ENCODE results near the gene ICAM5.

Gene ICAM5

DNA sequence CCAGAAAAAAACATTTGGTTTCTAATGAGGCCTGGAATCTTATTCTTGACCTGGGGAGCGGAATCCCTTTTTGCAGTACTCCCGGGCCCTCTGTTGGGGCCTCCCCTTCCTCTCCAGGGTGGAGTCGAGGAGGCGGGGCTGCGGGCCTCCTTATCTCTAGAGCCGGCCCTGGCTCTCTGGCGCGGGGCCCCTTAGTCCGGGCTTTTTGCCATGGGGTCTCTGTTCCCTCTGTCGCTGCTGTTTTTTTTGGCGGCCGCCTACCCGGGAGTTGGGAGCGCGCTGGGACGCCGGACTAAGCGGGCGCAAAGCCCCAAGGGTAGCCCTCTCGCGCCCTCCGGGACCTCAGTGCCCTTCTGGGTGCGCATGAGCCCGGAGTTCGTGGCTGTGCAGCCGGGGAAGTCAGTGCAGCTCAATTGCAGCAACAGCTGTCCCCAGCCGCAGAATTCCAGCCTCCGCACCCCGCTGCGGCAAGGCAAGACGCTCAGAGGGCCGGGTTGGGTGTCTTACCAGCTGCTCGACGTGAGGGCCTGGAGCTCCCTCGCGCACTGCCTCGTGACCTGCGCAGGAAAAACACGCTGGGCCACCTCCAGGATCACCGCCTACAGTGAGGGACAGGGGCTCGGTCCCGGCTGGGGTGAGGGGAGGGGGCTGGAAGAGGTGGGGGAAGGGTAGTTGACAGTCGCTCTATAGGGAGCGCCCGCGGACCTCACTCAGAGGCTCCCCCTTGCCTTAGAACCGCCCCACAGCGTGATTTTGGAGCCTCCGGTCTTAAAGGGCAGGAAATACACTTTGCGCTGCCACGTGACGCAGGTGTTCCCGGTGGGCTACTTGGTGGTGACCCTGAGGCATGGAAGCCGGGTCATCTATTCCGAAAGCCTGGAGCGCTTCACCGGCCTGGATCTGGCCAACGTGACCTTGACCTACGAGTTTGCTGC, 2.7 kb upstream of the ICAM5 start, which contains the start of gene ICAM4:
Gene ICAM4 (plus strand): TSS at position 153 of the 935 bp plus-strand sequence. CDS start 58 bp downstream, at position 211.
- 9% methylated on average over 49 to 51 of the region's 59 CpGs for WGBS, 2 experiments (ENCODE audit: insufficient coverage in 2 of 2)
- Histone ChIP-seq H3K36me3 (ENCODE audit: control insufficient read depth, insufficient read depth, low read length) (no peaks in the 10 kb centered on the region), H3K4me3 (ENCODE audit: extremely low read depth, insufficient read depth, low read length, poor library complexity, severe bottlenecking) (peak within 1 kb of the TSS; percentile 24), H3K9me3 (ENCODE audit: control insufficient read depth, low read length) (no peaks in the 10 kb centered on the region), H3K27ac (ENCODE audit: low read depth, low read length, severe bottlenecking) (no peak within 1 kb of the TSS), H3K4me1 (ENCODE audit: control insufficient read depth, insufficient read depth, low read length, poor library complexity, severe bottlenecking) (peaks cover 14% of the 10 kb centered on the region)

DNA sequence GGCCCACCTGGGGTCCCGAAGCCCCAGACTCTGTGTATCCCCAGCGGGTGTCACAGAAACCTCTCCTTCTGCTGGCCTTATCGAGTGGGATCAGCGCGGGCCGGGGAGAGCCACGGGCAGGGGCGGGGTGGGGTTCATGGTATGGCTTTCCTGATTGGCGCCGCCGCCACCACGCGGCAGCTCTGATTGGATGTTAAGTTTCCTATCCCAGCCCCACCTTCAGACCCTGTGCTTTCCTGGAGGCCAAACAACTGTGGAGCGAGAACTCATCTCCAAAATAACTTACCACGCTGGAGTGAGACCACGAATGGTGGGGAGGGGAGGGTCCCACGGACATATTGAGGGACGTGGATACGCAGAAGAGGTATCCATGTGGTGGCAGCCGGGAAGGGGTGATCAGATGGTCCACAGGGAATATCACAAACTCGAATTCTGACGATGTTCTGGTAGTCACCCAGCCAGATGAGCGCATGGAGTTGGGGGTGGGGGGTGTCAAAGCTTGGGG, 1.0 kb upstream of the ICAM5 start:
- Histone ChIP-seq H3K27ac (ENCODE audit: low read depth, low read length, severe bottlenecking) (no peak overlapping the region), H3K9me3 (ENCODE audit: control insufficient read depth, low read length) (no peaks in the 10 kb centered on the region), H3K4me1 (ENCODE audit: control insufficient read depth, insufficient read depth, low read length, poor library complexity, severe bottlenecking) (peaks cover 14% of the 10 kb centered on the region), H3K4me3 (ENCODE audit: extremely low read depth, insufficient read depth, low read length, poor library complexity, severe bottlenecking) (peak overlapping the region; percentile 24), H3K36me3 (ENCODE audit: control insufficient read depth, insufficient read depth, low read length) (no peaks in the 10 kb centered on the region)
- WGBS, 2 experiments (ENCODE audit: insufficient coverage in 2 of 2): 3 to 6% methylated on average over 13 to 16 of the region's 23 CpGs

DNA sequence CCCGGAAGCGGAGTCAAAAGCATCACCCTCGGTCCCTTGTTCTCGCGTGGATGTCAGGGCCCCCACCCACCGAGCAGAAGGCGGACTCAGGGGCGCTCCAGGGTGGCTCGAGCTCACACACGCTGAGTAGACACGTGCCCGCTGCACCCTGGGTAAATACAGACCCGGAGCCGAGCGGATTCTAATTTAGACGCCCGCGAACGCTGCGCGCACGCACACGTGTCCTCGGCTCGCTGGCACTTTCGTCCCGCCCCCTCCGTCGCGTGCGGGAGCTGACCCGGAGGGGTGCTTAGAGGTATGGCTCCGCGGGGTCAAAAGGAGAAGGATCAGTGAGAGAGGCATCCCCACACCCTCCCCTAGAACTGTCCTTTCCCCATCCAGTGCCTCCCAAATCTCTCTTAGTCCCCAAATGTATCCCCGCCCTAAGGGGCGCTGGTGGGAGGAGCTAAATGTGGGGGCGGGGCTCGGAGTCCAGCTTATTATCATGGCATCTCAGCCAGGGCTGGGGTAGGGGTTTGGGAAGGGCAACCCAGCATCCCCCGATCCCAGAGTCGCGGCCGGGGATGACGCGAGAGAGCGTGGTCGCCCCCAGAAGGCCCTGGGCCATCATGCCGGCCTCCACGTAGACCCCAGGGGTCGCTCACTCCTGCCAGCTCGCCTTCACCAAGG, 451 bp upstream of the ICAM5 start:
- peak overlapping the region; percentile 24 for H3K4me3 ChIP-seq (ENCODE audit: extremely low read depth, insufficient read depth, low read length, poor library complexity, severe bottlenecking)
- WGBS, 2 experiments (ENCODE audit: insufficient coverage in 2 of 2): 2 to 4% methylated on average over 28 to 44 of the region's 50 CpGs
- H3K9me3 ChIP-seq (ENCODE audit: control insufficient read depth, low read length): no peaks in the 10 kb centered on the region
- H3K36me3 ChIP-seq (ENCODE audit: control insufficient read depth, insufficient read depth, low read length): no peaks in the 10 kb centered on the region
- peaks cover 14% of the 10 kb centered on the region for H3K4me1 ChIP-seq (ENCODE audit: control insufficient read depth, insufficient read depth, low read length, poor library complexity, severe bottlenecking)
- H3K27ac ChIP-seq (ENCODE audit: low read depth, low read length, severe bottlenecking): no peak overlapping the region

DNA sequence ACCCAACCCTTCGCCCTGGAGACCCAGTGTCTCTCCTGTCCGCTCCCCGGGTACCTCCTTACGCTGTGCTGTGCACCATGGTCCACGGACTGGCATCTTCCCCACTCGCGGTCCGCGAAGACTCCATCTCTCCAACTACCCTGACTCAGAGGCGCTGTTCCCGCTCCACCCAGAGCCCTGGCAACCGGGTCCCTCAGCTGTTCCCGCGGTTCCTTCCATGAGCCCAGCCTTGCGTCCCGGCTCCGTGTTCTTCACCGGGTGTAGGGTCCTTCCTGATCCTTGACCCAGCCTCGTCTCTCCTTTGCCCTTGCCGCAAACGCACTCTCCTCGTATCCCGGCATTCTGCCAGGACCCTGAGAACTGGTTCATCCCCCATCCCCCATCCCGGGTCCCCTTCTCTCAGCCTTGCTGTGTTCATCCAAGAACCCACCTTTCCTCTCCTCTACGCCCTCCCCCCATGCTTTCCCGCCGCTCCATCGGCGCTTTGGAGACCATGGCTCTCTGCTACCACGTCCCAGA, 664 bp downstream of the ICAM5 start:
- H3K36me3 ChIP-seq (ENCODE audit: control insufficient read depth, insufficient read depth, low read length): no peaks in the 10 kb centered on the region
- no peaks in the 10 kb centered on the region for H3K9me3 ChIP-seq (ENCODE audit: control insufficient read depth, low read length)
- H3K27ac ChIP-seq (ENCODE audit: low read depth, low read length, severe bottlenecking): no peak overlapping the region
- H3K4me3 ChIP-seq (ENCODE audit: extremely low read depth, insufficient read depth, low read length, poor library complexity, severe bottlenecking): peak overlapping the region; percentile 22
- H3K4me1 ChIP-seq (ENCODE audit: control insufficient read depth, insufficient read depth, low read length, poor library complexity, severe bottlenecking): peaks cover 14% of the 10 kb centered on the region
- WGBS, 2 experiments (ENCODE audit: insufficient coverage in 2 of 2): 3% methylated on average over 23 to 30 of the region's 30 CpGs

- 1% methylated on average over 50 to 57 of the region's 57 CpGs for WGBS, 2 experiments (ENCODE audit: insufficient coverage in 2 of 2)
- Histone ChIP-seq H3K27ac (ENCODE audit: low read depth, low read length, severe bottlenecking) (no peak overlapping the region), H3K4me3 (ENCODE audit: extremely low read depth, insufficient read depth, low read length, poor library complexity, severe bottlenecking) (peak overlapping the region; percentile 22)
Measured at GRCh38 chr19:10290876-10291553, 1.3 kb downstream of the ICAM5 start.

GRCh38 chr19:10291554-10292205, 1.9 kb downstream of the ICAM5 start:
- Histone ChIP-seq H3K27ac (ENCODE audit: low read depth, low read length, severe bottlenecking) (no peak overlapping the region), H3K4me3 (ENCODE audit: extremely low read depth, insufficient read depth, low read length, poor library complexity, severe bottlenecking) (peak overlapping the region; percentile 22), H3K36me3 (ENCODE audit: control insufficient read depth, insufficient read depth, low read length) (no peaks in the 10 kb centered on the region), H3K9me3 (ENCODE audit: control insufficient read depth, low read length) (no peaks in the 10 kb centered on the region), H3K4me1 (ENCODE audit: control insufficient read depth, insufficient read depth, low read length, poor library complexity, severe bottlenecking) (peaks cover 14% of the 10 kb centered on the region)
- WGBS, 2 experiments (ENCODE audit: insufficient coverage in 2 of 2): 6 to 8% methylated on average over 43 to 48 of the region's 49 CpGs

More at GRCh38 chr19:10290876-10291553, 1.3 kb downstream of the ICAM5 start:
- H3K4me1 ChIP-seq (ENCODE audit: control insufficient read depth, insufficient read depth, low read length, poor library complexity, severe bottlenecking): peaks cover 14% of the 10 kb centered on the region
- no peaks in the 10 kb centered on the region for H3K9me3 ChIP-seq (ENCODE audit: control insufficient read depth, low read length)
- H3K36me3 ChIP-seq (ENCODE audit: control insufficient read depth, insufficient read depth, low read length): no peaks in the 10 kb centered on the region

DNA sequence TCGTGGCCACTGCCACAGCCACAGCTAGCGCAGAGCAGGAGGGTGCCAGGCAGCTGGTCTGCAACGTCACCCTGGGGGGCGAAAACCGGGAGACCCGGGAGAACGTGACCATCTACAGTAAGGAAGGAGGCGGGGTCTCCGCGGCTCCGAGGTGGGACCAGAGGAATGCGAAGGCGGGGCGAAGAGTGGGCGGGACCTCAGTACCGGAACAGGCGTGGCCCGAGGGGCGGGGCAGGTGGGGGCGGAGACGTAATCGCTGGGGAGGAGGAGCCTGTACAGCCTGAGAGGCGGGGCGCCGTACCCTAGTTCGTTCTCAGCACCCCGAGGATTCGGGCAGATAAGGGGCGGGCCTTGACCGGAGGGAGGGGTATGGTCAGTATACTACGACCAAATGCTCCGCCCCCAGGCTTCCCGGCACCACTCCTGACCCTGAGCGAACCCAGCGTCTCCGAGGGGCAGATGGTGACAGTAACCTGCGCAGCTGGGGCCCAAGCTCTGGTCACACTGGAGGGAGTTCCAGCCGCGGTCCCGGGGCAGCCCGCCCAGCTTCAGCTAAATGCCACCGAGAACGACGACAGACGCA, 2.5 kb downstream of the ICAM5 start:
- Histone ChIP-seq H3K27ac (ENCODE audit: low read depth, low read length, severe bottlenecking) (no peak overlapping the region), H3K36me3 (ENCODE audit: control insufficient read depth, insufficient read depth, low read length) (no peaks in the 10 kb centered on the region), H3K4me3 (ENCODE audit: extremely low read depth, insufficient read depth, low read length, poor library complexity, severe bottlenecking) (peak overlapping the region; percentile 6), H3K4me1 (ENCODE audit: control insufficient read depth, insufficient read depth, low read length, poor library complexity, severe bottlenecking) (peaks cover 14% of the 10 kb centered on the region), H3K9me3 (ENCODE audit: control insufficient read depth, low read length) (no peaks in the 10 kb centered on the region)
- 2% methylated on average over 33 to 42 of the region's 45 CpGs for WGBS, 2 experiments (ENCODE audit: insufficient coverage in 2 of 2)

- no peak overlapping the region for H3K27ac ChIP-seq (ENCODE audit: low read depth, low read length, severe bottlenecking)
- H3K4me1 ChIP-seq (ENCODE audit: control insufficient read depth, insufficient read depth, low read length, poor library complexity, severe bottlenecking): peaks cover 14% of the 10 kb centered on the region
- no peaks in the 10 kb centered on the region for H3K36me3 ChIP-seq (ENCODE audit: control insufficient read depth, insufficient read depth, low read length)
- 29 to 30% methylated on average over 50 to 51 of the region's 56 CpGs for WGBS, 2 experiments (ENCODE audit: insufficient coverage in 2 of 2)
- H3K4me3 ChIP-seq (ENCODE audit: extremely low read depth, insufficient read depth, low read length, poor library complexity, severe bottlenecking): peak overlapping the region; percentile 6
- H3K9me3 ChIP-seq (ENCODE audit: control insufficient read depth, low read length): no peaks in the 10 kb centered on the region
Measured at GRCh38 chr19:10292789-10293636, 3.3 kb downstream of the ICAM5 start.

DNA sequence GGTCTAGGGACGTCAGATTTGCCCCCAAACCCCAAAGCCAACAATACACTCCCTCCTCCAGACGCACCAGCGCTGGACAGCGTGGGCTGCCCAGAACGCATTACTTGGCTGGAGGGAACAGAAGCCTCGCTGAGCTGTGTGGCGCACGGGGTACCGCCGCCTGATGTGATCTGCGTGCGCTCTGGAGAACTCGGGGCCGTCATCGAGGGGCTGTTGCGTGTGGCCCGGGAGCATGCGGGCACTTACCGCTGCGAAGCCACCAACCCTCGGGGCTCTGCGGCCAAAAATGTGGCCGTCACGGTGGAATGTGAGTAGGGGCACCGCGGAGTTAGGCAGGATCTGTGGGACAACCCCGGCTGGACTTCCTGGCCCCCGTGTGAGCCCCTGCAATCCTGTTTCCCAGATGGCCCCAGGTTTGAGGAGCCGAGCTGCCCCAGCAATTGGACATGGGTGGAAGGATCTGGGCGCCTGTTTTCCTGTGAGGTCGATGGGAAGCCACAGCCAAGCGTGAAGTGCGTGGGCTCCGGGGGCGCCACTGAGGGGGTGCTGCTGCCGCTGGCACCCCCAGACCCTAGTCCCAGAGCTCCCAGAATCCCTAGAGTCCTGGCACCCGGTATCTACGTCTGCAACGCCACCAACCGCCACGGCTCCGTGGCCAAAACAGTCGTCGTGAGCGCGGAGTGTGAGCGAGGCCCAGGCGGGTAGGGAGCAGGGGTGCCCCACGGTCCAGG, 4.0 kb downstream of the ICAM5 start:
- 37 to 46% methylated on average over 40 to 48 of the region's 49 CpGs for WGBS, 2 experiments (ENCODE audit: insufficient coverage in 2 of 2)
- no peak overlapping the region for H3K27ac ChIP-seq (ENCODE audit: low read depth, low read length, severe bottlenecking)
- no peak overlapping the region for H3K4me3 ChIP-seq (ENCODE audit: extremely low read depth, insufficient read depth, low read length, poor library complexity, severe bottlenecking)
- H3K9me3 ChIP-seq (ENCODE audit: control insufficient read depth, low read length): no peaks in the 10 kb centered on the region
- no peaks in the 10 kb centered on the region for H3K36me3 ChIP-seq (ENCODE audit: control insufficient read depth, insufficient read depth, low read length)
- H3K4me1 ChIP-seq (ENCODE audit: control insufficient read depth, insufficient read depth, low read length, poor library complexity, severe bottlenecking): peaks cover 14% of the 10 kb centered on the region
